ENCODE measurements around the gene KIAA0513.

KIAA0513 gene

DNA sequence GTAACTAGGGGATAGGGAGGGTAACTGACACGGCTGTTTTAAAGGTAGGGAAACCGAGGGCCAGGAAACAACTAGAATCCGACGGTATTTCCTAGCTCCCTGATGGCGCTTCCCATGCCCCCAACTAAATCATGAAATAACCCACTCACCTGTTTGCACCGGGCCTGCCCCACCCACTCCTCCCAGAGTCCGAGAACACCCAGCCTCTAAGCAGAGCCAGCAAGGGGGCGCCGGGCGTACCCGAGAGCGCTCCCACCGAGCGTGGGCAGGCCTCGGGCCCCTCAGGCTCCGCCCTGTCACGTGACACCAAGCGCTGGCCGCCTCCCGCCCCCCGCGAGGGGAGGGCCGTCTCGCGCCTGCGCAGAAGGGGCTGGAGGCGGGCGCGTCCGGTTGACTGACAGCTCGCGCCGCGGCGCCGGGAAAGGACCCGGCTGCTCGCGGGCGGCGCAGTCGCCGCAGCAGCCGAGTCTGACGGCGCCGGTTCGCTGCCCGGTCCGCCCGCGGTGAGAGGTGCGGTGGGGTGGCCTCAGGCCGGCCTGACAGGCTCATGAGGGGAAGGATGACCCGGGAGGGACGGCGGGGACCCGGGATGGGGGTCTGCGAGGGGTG lies at the start of gene KIAA0513:
Gene KIAA0513 (plus strand): TSS at position 447 of the 609 bp plus-strand sequence. CDS start 39,277 bp downstream, outside the sequence.
- peak; percentile 49 for DNase-seq

- no peak for DNase-seq
These were observed 48.1 kb upstream of the KIAA0513 start for GRCh38 chr16:84979516-84979915.

DNA sequence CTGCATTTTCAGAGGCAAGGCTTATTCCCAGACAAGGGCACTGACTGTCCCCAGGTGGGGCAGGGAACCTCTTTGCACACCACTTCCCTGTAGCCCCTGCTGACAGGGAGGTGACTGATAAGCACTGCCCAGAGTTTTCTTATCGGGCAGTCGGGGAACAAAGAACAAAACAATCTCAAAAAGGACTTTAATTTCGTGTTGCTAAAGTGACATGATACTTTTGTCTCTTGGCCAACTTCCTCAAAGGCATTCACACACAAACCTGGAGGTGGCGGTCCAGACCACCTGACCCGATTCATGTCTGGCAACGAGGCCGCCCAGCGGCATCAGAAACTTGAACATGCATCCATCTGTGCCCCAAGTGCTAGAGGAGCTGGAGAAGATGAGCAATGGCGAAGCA lies 45.2 kb upstream of the KIAA0513 start:
- no peak for DNase-seq

DNA sequence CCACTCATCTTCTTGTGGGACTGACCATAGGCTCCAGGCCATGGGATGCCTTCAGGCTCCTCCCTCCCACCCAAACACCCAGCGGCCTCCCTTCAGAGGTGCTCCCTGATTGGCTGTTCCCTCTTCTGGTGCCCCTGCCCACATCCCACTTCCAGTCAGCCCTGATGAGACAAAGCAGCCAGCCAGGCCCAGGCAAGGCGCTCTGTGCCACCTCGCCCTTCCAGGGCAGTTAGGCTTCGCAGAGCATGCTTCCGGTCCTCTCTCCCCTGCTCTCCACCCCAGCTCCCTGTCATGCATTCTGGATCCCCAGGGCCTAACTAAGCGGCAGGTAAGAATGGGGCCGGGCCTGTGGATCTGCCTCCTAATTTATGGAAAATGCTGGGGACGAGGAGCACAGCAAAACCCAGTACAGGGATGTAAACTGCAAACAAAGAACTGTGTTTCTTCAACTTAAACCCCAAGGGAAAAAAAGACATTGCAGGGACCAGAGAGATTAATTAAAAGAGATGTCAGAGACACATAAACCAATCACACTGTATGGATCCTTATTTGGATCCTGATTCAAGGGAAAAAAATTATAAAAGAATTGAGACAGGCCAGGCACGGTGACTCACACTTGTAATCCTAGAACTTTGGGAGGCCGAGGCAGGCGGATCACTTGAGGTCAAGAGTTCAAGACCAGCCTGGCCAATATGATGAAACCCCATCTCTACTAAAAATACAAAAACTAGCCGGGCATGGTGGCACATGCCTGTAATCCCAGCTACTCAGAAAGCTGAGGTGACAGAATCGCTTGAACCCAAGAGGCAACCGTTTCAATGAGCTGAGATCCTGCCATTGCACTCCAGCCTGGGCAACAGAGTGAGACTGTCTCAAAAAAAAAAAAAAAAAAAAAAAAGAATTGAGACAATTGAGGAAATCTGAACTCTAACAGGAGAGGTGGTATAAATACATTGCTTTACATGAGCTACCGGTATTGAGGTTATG lies 42.2 kb upstream of the KIAA0513 start:
- no peak for DNase-seq

GRCh38 chr16:84986102-84986501 lies 41.5 kb upstream of the KIAA0513 start:
- DNase-seq = no peak

DNA sequence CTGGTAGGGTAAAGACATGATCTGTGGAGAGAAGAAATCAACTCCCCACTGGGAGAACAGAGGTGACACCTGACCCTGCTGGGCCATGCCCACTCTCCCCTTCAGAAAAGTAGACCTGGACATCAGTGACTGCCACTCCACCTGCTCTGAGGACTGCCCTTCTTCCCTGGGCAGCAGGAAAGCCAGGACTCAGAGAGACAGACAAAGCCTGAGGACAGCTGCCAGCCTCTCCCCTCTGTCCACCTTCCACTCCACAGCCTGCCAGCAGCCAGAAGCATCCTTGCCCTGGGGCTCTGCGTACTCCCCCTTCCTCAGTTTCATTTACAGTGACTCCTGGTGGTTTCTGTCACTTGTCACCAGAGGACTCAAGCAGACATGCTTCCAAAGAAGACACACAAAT lies 40.7 kb upstream of the KIAA0513 start:
- no peak for DNase-seq

DNA sequence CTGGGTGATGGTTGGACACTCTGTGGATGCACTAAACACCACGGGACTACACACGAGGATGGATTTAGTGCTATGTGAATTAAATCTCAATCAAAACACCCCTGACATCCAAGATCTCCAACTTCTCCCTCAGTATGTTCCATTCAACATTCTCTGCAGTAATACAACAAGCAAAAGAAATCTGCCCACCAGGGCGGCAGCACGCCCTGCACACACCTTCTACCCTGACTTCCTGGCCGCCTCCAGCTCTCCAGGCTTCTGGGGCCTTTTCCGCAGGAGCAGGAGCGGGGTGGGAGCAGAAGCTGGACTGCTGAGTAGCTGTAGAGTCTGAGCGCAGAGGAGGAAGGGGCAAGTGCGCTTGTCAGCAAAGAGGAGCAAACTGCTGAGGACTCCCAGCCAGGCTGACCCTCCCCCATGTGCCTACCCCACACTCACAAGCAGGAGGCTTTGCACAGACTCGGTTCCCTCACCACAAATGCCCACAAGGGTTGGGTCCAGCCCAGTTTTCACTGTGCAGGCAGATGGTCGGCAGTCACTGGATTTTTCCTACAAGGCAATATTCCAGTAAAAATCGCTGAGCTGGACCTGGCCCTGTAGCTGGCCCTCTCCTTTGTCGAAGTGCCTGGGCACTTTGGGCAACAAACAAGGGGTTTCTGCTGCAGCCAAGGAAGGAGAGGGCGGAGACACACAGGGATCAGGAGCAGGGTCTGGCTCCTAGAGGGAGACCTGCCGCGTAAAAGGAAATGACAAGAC lies 39.1 kb upstream of the KIAA0513 start:
- no peak for DNase-seq

GRCh38 chr16:84989749-84990620 lies 37.6 kb upstream of the KIAA0513 start:
- no peak for DNase-seq

- no peak for DNase-seq
These were observed 36.8 kb upstream of the KIAA0513 start for GRCh38 chr16:84990782-84991181.

- DNase-seq = no peak
These were observed 34.9 kb upstream of the KIAA0513 start for GRCh38 chr16:84992717-84993075.

GRCh38 chr16:84993926-84994325 lies 33.7 kb upstream of the KIAA0513 start:
- no peak for DNase-seq

DNA sequence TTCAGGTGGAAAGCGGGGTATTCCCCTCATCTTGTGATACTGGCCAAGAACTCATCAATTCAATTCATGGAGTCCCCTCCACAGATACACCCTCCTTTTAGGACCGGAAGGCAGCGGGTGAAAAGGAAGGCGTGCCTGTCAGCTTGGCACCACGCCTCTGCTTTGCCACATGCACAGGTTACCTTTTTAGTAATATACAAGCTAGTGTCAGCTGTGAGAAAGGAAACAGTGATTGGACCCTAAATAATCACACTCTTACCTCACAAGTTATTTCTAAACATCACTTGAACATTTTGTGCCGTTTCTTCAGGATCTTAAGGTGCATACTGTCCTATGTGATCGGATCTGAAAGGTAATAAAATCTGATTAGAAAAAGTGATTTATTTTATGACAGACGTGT lies 31.9 kb upstream of the KIAA0513 start:
- no peak for DNase-seq

DNA sequence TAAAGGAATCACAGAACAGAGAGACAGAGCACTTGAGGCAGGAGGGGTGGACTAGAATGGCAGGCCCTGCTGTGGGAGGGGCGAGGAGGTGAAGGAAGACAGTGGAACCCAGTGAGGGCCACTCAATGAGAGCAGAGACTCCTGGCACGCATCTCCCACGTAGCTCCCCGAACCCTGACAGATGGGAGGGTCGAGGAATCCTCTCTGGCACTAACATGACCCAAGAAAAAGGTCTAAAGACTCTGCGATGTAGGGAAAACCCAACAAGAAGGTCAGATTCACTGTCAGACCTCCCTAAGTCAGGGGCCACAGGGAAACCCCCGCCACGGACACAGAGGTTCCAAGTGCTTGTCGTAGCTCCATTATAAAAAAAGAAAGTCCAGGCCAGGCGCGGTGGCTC lies 31.2 kb upstream of the KIAA0513 start:
- no peak for DNase-seq

DNA sequence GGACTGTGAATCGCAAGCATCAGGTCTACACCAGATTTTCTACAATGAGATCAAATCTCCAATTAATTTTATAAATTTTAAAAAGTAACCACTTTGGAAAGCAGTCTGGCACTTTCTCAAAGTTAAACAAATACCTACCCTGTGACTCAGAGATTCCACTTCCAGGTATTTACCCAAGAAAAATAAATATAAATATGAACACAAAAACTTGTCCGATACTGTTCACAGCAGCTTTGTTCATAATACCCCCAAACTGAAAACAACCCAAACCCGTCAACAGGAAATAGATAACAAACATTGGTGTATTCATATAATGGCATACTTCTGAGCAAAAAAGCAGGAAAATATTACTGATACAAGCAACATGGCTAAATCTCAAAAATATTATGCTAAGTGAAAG lies 28.4 kb upstream of the KIAA0513 start:
- no peak for DNase-seq

DNA sequence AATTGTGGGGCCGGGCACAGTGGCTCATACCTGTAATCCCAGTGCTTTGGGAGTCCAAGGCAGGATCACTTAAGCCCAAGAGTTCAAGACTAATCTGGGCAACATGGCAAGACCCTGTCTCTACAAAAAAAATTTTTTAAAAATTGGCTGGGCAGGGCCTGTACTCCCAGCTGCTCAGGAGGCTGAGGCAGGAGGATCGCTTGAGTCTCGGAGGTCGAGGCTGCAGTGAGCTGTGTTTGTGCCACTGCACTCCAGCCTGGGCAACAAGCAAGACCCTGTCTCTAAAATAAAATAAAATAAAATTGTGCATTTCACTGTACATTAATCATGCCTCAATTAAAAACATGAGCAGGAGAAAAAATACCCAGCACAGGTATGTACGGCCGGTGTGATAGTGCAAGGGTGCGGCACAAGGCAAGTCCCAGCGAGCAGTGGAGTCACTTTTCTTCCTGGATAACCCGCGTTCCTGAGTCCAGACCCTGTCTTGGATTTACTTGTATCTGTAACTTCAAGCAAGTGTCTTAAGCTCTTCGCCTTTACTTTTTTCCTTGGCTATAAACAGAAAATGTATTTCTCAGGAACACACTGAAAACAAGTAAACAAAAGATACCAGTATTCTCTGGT lies 27.6 kb upstream of the KIAA0513 start:
- DNase-seq = no peak

- no peak for DNase-seq
These were observed 25.5 kb upstream of the KIAA0513 start for GRCh38 chr16:85002099-85002541.

DNA sequence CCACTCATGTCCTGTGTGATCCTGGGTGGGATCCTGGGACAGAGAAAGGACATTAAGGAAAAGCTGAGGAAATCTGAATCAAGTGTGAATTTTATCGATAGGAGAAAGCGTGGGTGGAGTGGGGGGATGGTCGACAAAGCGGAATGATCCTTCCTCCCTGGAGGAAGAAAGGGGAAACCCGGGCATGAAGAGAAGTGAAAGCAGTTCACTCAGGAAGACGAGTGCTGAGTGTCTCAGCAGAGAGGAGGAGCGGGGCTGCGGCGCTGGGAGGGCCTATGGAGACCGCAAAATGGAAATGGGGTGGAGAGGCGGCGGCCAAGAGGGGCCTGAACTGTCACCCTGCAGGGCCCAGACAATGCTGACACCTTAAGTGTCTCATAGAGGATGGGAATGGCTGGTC lies 25.0 kb upstream of the KIAA0513 start:
- no peak for DNase-seq

GRCh38 chr16:85003076-85003475 lies 24.5 kb upstream of the KIAA0513 start:
- DNase-seq = no peak

DNA sequence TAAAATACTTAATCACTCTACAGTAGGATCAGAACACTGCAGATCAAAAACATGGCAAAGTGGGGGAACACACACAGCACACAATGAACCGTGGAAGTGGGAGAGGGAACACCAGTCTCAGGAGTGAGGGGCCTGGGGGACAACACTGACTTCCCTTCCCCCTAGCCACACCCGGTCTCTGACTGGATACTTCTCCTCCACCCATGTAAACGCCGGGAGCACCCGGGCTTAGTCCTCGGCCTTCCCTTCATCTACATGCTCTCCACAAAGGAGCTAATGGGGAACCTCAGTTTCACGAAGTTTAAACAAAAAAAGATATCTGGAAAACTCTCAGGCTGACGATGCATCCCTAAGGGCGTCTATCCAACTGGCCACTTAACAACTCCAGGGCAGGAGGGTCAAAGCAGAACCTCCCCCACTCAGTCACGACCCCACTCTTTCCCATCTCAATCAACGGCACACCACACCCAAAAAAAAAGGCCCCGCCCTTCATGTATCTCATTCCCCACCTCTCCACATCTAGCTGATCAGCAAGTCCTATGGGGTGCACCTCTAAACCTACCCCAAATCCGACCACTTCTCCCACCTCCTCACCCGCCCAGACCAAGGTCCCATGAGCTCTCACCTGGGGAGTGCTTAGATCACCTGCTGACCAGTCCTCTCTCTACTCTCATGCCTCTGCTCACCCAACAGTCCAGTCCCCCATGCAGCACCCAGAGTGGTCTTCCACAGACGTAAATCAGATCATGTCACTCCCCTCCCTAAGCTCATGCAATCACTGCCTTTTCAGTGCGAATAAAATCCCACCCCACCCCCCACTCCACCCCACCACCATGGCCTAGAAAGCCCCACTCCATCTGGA lies 23.6 kb upstream of the KIAA0513 start:
- no peak for DNase-seq

DNA sequence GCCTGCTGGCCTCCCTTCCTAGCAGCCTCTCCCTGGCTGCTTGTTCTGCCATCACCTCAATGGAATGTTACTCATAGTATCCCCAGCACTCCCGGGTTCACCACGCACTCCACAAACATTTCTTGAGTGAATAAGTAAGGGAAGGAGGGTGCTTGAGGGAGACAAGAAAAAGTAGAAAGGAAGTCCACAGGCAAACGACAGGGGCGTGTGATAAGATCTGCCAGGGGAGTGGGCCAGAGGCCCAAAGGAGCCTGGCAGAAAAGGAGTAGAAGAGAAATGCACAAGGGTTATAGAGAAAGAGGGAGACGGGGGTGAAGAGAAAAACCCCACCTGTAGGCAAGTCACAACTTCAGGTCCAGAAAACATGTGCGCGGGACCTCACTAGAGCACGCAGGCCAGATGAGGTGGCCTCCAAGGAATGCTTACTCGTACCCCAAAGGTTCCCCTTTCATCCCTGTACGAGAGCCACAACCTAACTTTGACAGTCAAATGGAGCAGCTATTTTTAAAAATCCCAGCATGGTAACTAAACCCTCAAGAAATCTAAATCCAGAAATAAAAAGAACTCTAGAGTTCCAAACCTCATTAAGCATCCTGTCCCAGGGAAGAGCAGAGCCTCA lies 22.9 kb upstream of the KIAA0513 start:
- no peak for DNase-seq
